Muscle layer of colon (tissue), 2 donors: ENCODE results near the gene GPR55.

Experiments
- H3K27ac ChIP-seq: one replicate; pipeline ENCODE4 v1.7.0; 2013; ENCODE audit warnings: low read depth, mild to moderate bottlenecking, low read length, moderate library complexity
- H3K27me3 ChIP-seq, 2 donors: one replicate each; pipeline ENCODE4 v1.7.0; 2013; ENCODE audit warnings: low read length in 2 of 2, mild to moderate bottlenecking in 2 of 2; ENCODE audit not compliant: insufficient read depth in 2 of 2, control insufficient read depth in 1 of 2
- H3K36me3 ChIP-seq: one replicate; pipeline ENCODE4 v1.7.0; 2013; ENCODE audit warnings: mild to moderate bottlenecking, low read length; ENCODE audit not compliant: insufficient read depth
- H3K4me1 ChIP-seq: one replicate; pipeline ENCODE4 v1.7.0; 2013; ENCODE audit warnings: mild to moderate bottlenecking, low read length; ENCODE audit not compliant: insufficient read depth
- H3K4me3 ChIP-seq, 2 donors: one replicate each; pipeline ENCODE4 v1.7.0; 2013; ENCODE audit warnings: low read length in 2 of 2, low read depth in 1 of 2, mild to moderate bottlenecking in 1 of 2, moderate library complexity in 1 of 2
- H3K9ac ChIP-seq: one replicate; pipeline ENCODE4 v1.7.0; 2013; ENCODE audit warnings: low read length
- H3K9me3 ChIP-seq: one replicate; pipeline ENCODE4 v1.7.0; 2013; ENCODE audit warnings: mild to moderate bottlenecking, low read length
- donor health status: abdominal sarcoma.
- donor health status: Adenocarcinoma of cecum.

Gene GPR55

DNA sequence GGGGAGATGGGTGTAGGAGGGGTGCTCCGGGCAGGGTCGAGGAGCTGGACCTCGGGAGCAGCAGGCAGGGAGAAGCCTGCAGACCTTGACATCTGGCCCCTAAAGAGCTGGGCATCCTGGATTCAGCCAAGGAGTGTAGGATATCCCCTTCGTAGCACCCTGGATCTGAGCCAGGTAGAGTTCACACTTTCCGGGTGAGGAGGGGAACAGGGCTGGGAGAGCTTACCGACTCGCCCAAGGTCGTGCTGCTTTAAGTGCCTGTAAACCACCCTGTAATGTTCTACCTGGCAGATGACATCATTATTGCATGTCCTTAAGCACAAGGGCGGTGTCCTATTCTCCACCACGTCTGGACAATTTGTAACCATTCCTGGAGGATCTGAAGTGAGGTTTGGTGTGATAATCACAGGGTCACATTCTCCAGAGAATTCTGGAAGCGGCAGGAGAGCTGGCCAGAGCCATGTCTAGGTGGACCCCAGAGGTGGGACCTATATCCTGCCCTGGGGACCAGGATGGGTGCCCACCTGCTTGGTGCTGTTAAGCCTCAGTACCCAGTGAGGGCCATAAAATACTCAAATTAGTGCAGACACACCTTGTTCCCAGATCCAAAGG lies 45.7 kb downstream of the GPR55 start:
- Histone ChIP-seq H3K4me1 (no peaks in the 10 kb centered on the region), H3K9me3 (no peaks in the 10 kb centered on the region), H3K36me3 (peaks cover 35% of the 10 kb centered on the region), H3K9ac (no peak overlapping the region), H3K4me3 (no peak overlapping the region), H3K27me3 (no peaks in the 10 kb centered on the region), H3K27ac (no peak overlapping the region)

DNA sequence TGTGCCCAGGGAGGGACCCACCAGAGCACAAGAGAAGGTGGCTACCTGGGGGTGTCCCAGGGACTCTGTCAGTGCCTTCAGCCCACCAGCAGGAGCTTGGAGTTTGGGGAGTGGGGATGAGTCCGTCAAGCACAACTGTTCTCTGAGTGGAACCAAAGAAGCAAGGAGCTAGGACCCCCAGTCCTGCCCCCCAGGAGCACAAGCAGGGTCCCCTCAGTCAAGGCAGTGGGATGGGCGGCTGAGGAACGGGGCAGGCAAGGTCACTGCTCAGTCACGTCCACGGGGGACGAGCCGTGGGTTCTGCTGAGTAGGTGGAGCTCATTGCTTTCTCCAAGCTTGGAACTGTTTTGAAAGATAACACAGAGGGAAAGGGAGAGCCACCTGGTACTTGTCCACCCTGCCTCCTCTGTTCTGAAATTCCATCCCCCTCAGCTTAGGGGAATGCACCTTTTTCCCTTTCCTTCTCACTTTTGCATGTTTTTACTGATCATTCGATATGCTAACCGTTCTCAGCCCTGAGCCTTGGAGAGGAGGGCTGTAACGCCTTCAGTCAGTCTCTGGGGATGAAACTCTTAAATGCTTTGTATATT lies 46.3 kb downstream of the GPR55 start:
- peaks cover 35% of the 10 kb centered on the region for H3K36me3 ChIP-seq
- H3K9me3 ChIP-seq = no peaks in the 10 kb centered on the region
- H3K27ac ChIP-seq = no peak overlapping the region
- H3K27me3 ChIP-seq = no peaks in the 10 kb centered on the region
- no peak overlapping the region for H3K4me3 ChIP-seq
- H3K9ac ChIP-seq = no peak overlapping the region
- no peaks in the 10 kb centered on the region for H3K4me1 ChIP-seq

DNA sequence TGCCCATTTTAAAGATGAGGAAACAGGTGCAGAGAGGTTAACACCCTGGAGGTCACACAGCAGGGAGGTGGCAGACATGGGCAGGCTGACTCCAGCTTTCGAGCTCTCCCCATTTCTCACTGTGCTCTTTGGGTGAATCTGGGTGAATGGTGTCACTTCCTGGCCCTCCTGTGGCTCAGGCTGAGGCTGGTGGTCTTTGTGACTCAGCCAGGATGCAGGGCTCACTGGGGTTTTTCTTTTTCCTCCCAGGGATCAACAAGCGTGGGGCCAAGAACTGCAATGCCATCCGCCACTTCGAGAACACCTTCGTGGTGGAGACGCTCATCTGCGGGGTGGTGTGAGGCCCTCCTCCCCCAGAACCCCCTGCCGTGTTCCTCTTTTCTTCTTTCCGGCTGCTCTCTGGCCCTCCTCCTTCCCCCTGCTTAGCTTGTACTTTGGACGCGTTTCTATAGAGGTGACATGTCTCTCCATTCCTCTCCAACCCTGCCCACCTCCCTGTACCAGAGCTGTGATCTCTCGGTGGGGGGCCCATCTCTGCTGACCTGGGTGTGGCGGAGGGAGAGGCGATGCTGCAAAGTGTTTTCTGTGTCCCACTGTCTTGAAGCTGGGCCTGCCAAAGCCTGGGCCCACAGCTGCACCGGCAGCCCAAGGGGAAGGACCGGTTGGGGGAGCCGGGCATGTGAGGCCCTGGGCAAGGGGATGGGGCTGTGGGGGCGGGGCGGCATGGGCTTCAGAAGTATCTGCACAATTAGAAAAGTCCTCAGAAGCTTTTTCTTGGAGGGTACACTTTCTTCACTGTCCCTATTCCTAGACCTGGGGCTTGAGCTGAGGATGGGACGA lies 47.1 kb downstream of the GPR55 start:
- Histone ChIP-seq H3K27me3 (no peaks in the 10 kb centered on the region), H3K27ac (no peak overlapping the region), H3K4me1 (peaks cover 1% of the 10 kb centered on the region), H3K9ac (no peak overlapping the region), H3K9me3 (no peaks in the 10 kb centered on the region), H3K4me3 (no peak overlapping the region), H3K36me3 (peaks cover 35% of the 10 kb centered on the region)

DNA sequence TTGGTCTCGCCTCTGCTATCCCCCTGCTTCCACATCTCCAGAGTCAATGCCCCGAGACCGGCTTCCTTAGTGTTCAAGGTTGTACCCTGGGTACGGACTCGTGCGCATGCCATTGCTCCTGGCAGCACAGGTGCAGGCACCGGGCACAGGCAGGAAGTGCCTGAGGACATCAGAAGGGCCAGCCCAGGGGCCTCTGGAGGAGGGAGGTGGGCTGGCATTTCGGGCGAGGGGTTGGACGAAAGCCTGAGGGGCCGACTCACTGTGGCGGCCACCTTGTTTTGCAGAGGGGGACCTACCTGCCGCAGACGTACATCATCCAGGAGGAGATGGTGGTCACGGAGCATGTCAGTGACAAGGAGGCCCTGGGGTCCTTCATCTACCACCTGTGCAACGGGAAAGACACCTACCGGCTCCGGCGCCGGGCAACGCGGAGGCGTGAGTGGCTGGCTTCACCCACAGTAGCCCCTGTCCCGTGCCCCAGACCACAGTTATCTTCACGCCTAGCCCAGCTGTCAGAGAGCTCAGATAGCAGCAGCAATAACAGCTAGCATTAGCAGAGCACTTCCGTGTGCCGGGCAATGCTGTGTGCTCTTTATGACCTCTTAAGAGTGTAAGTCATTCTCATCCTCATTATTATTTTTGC lies 47.8 kb downstream of the GPR55 start:
- Histone ChIP-seq H3K9ac (no peak overlapping the region), H3K27me3 (no peaks in the 10 kb centered on the region), H3K4me3 (no peak overlapping the region), H3K4me1 (peaks cover 9% of the 10 kb centered on the region), H3K9me3 (no peaks in the 10 kb centered on the region), H3K36me3 (peaks cover 35% of the 10 kb centered on the region), H3K27ac (no peak overlapping the region)

GRCh38 chr2:230875347-230876315 lies 49.4 kb downstream of the GPR55 start:
- H3K4me1 ChIP-seq = peaks cover 25% of the 10 kb centered on the region
- H3K9ac ChIP-seq = no peak overlapping the region

GRCh38 chr2:230874876-230875275 lies 50.2 kb downstream of the GPR55 start:
- H3K27ac ChIP-seq = no peak overlapping the region
- peaks cover 35% of the 10 kb centered on the region for H3K36me3 ChIP-seq
- H3K9ac ChIP-seq = no peak overlapping the region
- H3K4me1 ChIP-seq = peaks cover 32% of the 10 kb centered on the region
- H3K4me3 ChIP-seq = no peak overlapping the region
- no peaks in the 10 kb centered on the region for H3K9me3 ChIP-seq
- H3K27me3 ChIP-seq = no peaks in the 10 kb centered on the region

More at GRCh38 chr2:230875347-230876315, 49.4 kb downstream of the GPR55 start:
- Histone ChIP-seq H3K27me3 (no peaks in the 10 kb centered on the region), H3K36me3 (peaks cover 35% of the 10 kb centered on the region), H3K27ac (no peak overlapping the region), H3K9me3 (no peaks in the 10 kb centered on the region), H3K4me3 (no peak overlapping the region)

GRCh38 chr2:230874456-230874855 lies 50.6 kb downstream of the GPR55 start:
- no peak overlapping the region for H3K27ac ChIP-seq
- no peak overlapping the region for H3K4me3 ChIP-seq
- no peak overlapping the region for H3K9ac ChIP-seq
- H3K4me1 ChIP-seq = peaks cover 36% of the 10 kb centered on the region
- H3K36me3 ChIP-seq = peaks cover 35% of the 10 kb centered on the region
- no peaks in the 10 kb centered on the region for H3K9me3 ChIP-seq
- H3K27me3 ChIP-seq = no peaks in the 10 kb centered on the region

- Histone ChIP-seq H3K36me3 (peaks cover 35% of the 10 kb centered on the region), H3K4me3 (no peak overlapping the region), H3K27ac (no peak overlapping the region)
Observed at GRCh38 chr2:230873661-230874401, 51.2 kb downstream of the GPR55 start.

DNA sequence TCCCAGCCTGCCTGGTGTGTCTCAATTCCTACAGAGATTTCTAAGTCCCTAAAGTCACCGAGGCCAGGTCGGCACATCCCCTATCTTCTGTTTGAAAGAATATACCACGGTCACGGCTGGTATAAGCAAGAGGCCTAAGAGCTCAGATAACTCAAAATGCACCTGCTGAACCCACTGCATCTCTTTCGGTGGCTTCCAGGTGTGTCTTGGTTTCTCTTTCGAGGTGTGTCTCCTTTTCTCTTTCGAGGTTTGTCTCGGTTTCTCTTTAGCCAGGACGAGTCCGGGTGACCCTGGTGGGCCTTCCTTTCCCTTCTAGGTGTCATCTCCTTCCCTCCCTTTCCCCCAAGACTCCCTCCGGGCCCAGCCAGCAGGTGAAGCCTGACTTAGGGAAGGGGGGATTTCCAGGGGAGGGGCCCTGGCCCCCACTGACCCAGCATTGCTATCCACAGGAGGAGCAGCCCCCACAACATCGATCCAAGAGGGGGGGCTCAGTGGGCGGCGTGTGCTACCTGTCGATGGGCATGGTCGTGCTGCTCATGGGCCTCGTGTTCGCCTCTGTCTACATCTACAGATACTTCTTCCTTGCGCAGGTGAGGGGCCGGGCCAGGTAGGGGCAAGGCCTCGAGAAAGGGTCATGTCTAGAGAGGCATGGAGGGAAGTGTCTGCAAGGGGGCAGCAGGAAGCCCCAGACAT lies 51.9 kb downstream of the GPR55 start:
- Histone ChIP-seq H3K4me1 (peaks cover 50% of the 10 kb centered on the region), H3K27me3 (no peaks in the 10 kb centered on the region), H3K4me3 (no peak overlapping the region), H3K36me3 (peaks cover 29% of the 10 kb centered on the region), H3K27ac (peak overlapping the region; percentile 35), H3K9me3 (no peaks in the 10 kb centered on the region), H3K9ac (no peak overlapping the region)

More at GRCh38 chr2:230873661-230874401, 51.2 kb downstream of the GPR55 start:
- Histone ChIP-seq H3K9ac (no peak overlapping the region), H3K4me1 (peaks cover 43% of the 10 kb centered on the region), H3K27me3 (no peaks in the 10 kb centered on the region), H3K9me3 (no peaks in the 10 kb centered on the region)
